ENCODE measurements around the gene RAB11FIP4.

Gene RAB11FIP4

GRCh38 chr17:31570231-31570630 lies 178.8 kb downstream of the RAB11FIP4 start:
- no peak for DNase-seq (ENCODE audit: low read depth)

- DNase-seq (ENCODE audit: low read depth): peak; percentile 95
Measured at GRCh38 chr17:31570951-31571892, 179.7 kb downstream of the RAB11FIP4 start.

- no peak for DNase-seq (ENCODE audit: low read depth)
Measured at GRCh38 chr17:31572341-31572740, 180.9 kb downstream of the RAB11FIP4 start.

- no peak for DNase-seq (ENCODE audit: low read depth)
Measured at GRCh38 chr17:31573047-31573446, 181.6 kb downstream of the RAB11FIP4 start.

GRCh38 chr17:31573861-31574260 lies 182.4 kb downstream of the RAB11FIP4 start:
- DNase-seq (ENCODE audit: low read depth): no peak

- DNase-seq (ENCODE audit: low read depth): no peak
Measured at GRCh38 chr17:31574458-31574857, 183.0 kb downstream of the RAB11FIP4 start.

- no peak for DNase-seq (ENCODE audit: low read depth)
Measured at GRCh38 chr17:31575043-31575442, 183.6 kb downstream of the RAB11FIP4 start.

- no peak for DNase-seq (ENCODE audit: low read depth)
Measured at GRCh38 chr17:31579265-31579664, 187.8 kb downstream of the RAB11FIP4 start.

GRCh38 chr17:31580316-31580705 lies 188.8 kb downstream of the RAB11FIP4 start:
- DNase-seq (ENCODE audit: low read depth): no peak

GRCh38 chr17:31580706-31581490 lies 189.4 kb downstream of the RAB11FIP4 start:
- peak; percentile 77 for DNase-seq (ENCODE audit: low read depth)

GRCh38 chr17:31581491-31581890 lies 190.0 kb downstream of the RAB11FIP4 start:
- peak; percentile 65 for DNase-seq (ENCODE audit: low read depth)

- DNase-seq (ENCODE audit: low read depth): no peak
Measured at GRCh38 chr17:31582151-31582907, 190.9 kb downstream of the RAB11FIP4 start.

- no peak for DNase-seq (ENCODE audit: low read depth)
Measured at GRCh38 chr17:31583772-31584356, 192.4 kb downstream of the RAB11FIP4 start.

GRCh38 chr17:31584438-31585279 lies 193.2 kb downstream of the RAB11FIP4 start:
- no peak for DNase-seq (ENCODE audit: low read depth)

GRCh38 chr17:31585280-31585630 lies 193.8 kb downstream of the RAB11FIP4 start:
- DNase-seq (ENCODE audit: low read depth): no peak

GRCh38 chr17:31586946-31587345 lies 195.5 kb downstream of the RAB11FIP4 start:
- peak; percentile 38 for DNase-seq (ENCODE audit: low read depth)

GRCh38 chr17:31587462-31587861 lies 196.0 kb downstream of the RAB11FIP4 start:
- DNase-seq (ENCODE audit: low read depth): no peak
